ENCODE data around the gene KCTD11.
"Not testable (repeated sequence)": the region's sequence is repeated elsewhere in the genome, so short reads cannot be mapped to it uniquely, and the experiment has no call there.

Gene KCTD11

DNA sequence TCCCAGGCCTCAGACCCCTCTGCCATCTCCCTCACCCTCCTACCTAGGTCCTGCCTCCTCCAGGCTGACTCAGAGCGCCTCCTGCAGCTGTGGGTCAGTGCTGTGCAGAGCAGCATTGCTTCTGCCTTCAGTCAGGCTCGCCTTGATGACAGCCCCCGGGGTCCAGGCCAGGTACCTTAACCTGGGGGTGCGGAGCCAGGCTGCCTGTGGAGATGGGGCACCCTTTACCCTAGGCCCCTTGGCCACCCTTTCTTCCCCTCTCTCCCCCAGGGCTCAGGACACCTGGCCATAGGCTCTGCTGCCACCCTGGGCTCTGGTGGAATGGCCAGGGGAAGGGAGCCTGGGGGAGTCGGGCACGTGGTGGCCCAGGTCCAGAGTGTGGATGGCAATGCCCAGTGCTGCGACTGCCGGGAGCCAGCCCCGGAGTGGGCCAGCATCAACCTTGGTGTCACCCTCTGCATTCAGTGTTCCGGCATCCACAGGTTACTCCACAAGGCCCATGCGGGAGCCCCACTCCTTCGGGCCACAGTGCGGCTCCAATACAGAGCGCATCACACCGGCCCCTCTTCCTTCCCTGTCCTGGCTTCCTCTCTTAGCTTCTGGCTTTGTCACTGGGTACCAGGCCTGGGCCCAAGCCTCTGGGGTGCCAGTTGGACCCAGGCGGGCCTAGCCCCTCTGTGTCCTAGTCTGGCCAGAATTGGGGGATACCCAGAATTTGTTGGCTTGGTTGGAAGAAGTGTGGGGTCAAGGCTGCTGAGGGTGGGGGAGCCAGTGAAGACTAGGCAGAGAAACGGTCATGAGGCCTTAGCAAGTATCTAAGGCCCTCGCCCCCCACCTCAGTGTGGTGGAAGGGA lies 5.0 kb upstream of the KCTD11 start:
- DNase-seq, result no peak

DNA sequence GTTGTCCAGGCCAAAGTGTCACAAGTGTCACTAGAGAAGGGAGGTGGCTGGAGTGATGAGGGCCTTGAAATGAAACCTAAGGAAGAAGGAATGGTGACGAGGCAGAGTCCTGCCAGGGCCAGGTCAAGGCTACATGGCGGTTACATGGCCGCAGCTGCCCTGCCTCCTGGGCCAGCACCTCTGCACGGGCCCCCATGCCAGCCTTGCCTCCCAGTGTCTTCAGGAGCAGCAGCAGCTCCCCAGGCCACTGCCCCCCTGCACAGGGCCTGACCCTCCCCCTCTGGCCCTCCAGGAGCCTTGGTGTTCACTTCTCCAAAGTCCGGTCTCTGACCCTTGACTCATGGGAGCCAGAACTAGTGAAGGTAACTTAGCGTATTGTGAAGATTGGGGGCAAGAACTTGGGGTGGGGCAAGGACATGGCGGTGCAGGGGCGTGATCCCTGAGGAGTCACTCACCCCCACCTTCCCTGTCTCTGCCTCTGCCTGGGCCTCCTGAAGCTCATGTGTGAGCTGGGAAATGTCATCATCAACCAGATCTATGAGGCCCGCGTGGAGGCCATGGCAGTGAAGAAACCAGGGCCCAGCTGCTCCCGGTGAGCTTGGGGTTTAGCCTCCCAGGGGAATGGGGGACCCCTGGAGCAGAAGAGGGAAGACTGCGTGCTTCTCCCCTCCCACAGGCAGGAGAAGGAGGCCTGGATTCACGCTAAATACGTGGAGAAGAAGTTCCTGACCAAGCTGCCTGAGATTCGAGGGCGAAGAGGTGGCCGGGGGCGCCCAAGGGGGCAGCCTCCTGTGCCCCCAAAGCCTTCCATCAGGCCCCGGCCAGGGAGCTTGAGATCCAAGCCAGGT lies 4.1 kb upstream of the KCTD11 start:
- no peak for DNase-seq

GRCh38 chr17:7348478-7349242 lies 3.3 kb upstream of the KCTD11 start:
- DNase-seq, result no peak

- no peak for DNase-seq
Measured at GRCh38 chr17:7352503-7352889, 534 bp downstream of the KCTD11 start.

GRCh38 chr17:7352910-7353635 lies 1.1 kb downstream of the KCTD11 start:
- no peak for DNase-seq

GRCh38 chr17:7354262-7354843 lies 2.4 kb downstream of the KCTD11 start:
- no peak for DNase-seq

DNA sequence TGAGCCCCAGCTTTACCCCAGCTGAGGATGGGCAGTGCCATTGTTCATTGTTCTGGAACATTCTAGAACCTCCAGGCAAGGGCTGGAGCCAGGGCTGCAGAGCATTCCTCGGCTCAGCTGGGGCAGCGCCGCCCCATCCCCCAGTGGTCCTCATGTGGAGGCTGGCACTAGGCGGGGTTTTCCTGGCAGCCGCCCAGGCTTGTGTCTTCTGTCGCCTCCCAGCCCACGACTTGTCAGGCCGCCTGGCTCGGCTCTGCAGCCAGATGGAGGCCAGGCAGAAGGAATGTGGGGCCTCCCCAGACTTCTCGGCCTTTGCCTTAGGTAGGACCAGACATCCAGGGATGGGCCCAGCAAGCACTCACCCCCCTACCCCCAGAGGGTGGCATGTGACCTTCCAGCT lies 3.1 kb downstream of the KCTD11 start, which contains the start of gene TMEM95:
Gene TMEM95, plus strand, starts transcription at position 104 of the 400 bp plus-strand sequence. Its CDS starts 49 bp downstream, at position 153.
- DNase-seq, result no peak

DNA sequence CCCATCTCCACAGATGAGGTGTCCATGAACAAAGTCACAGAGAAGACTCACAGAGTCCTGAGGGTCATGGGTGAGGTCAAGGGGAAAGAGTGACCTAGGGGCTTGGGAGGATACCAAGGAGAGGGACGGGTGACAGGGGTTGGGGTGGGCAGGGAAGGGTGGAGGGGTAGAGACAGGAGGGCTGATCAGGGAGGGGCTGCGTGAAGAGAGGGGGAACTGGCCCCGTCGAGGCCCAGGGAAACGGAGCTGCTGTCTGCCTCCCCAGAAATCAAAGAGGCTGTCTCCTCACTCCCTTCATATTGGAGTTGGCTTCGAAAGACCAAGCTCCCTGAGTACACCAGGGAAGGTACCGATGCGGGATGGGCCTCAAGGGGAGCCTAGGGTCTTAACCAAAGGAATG lies 3.6 kb downstream of the KCTD11 start:
- no peak for DNase-seq

GRCh38 chr17:7356072-7356549 lies 4.1 kb downstream of the KCTD11 start:
- DNase-seq, result no peak

DNA sequence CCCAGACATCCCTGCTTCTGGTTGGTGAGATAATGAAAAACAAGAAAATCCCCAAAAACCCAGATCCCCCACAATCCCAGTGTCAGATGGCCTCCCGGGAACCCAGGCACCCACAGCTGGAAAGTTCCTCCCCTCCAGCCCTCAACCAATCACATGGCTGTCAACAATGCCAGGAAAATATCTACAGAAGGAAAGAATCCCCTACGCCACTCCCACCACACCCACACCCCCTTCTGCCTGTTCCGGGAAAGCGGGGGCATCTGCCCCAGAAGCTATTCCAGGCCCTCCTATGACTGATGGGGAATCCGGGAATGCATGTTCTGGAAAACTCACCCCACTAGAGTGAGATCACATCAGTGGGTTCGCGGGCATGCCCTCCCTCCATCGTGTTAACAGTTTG lies 4.8 kb downstream of the KCTD11 start:
- DNase-seq, result no peak

DNA sequence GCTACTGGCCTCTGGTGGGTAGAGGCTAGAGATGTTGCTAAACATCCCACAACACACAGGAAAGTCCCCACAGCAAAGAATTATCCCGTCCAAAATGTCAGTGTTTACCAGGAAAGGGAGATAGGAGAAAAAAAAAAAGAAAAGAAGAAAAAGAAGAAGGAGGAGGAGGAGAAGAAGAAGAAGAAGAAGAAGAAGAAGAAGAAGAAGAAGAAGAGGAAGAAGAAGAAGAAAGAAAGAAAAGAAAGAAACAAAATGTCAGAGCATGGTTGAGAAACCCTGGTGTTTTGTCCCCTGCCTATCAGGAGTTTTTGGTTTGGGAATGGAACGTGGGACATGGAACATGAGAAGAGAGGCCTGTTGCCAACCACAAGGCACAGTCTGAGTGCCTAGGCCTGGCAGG lies 5.4 kb downstream of the KCTD11 start:
- DNase-seq, result no peak

DNA sequence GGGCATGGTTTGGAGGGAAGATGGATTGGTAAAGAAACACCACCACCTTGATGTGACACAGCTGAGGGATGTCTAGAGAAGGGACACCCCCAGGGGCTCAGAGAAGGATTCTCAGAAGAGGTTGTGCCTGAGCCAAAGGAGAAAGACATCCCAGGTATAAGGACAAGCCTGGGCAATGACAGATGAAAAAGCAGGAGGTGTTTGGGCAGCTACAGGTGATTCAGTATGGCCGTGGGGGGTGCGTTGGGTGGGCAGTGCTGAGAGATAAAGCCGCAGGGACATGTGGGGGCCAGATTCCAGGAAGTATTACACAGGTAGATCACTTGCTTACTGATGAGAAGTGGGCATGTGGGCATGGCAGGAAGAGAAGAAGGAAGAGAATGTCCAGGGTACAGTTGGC lies 9.9 kb downstream of the KCTD11 start:
- DNase-seq, result no peak

- no peak for DNase-seq
Measured at GRCh38 chr17:7363311-7363710, 11.3 kb downstream of the KCTD11 start.

DNA sequence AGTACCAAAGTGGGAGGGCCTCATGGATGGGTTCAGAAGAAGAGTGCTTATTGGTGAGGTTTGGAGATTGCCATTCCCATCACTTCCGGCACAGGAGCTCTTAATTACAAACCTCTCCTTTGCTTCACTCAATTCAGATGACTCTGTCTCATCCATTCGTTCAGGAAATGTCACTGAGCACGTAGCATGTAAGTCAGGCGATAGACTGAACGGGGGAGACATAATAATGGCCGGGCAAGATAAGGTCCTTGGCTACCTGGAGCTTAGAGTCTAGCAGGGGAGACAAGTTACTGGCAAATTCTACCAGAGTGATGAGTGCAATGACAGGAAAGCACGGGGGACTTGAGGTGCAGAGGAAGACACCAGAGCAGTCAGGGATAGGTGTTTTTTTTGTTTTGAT lies 14.0 kb downstream of the KCTD11 start:
- DNase-seq, result not testable (repeated sequence)

- no peak for DNase-seq
Measured at GRCh38 chr17:7367083-7367482, 15.1 kb downstream of the KCTD11 start.

GRCh38 chr17:7367918-7368598 lies 16.1 kb downstream of the KCTD11 start:
- no peak for DNase-seq

DNA sequence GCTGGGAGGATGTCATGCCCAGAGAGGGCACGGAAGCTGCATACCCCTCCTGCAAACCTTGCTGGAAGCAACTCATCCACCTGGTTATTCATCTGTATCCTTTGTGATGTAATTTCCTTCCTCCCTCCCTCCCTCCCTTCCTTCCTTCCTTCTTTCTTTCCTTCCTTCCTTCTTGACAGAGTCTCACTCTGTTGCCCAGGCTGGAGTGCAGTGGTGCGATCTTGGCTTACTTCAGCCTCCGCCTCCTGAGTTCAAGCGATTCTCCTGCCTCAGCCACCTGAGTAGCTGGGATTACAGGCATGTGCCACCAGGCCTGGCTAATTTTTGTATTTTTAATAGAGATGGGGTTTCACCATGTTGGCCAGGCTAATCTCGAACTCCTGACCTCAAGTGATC lies 16.6 kb downstream of the KCTD11 start:
- not testable (repeated sequence) for DNase-seq

DNA sequence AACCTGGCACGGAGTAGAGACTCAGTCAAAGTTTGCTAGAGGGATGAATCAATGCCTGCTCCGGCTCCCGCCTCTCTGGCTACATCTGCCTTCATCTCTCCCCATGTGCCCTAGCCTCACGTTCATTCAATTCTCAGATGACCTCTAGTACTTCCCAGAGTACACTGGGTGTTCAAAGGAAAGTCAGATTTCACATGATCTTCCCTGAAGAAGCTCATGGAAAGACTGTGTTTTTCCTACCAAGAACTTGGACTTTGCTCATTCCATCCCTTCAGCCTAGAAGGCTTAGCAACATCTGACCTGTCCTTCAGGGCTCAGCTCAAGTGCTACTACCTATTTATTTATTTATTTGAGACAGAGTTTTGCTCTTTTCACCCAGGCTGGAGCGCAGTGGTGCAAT lies 17.9 kb downstream of the KCTD11 start:
- no peak for DNase-seq

GRCh38 chr17:7370853-7371252 lies 18.9 kb downstream of the KCTD11 start:
- no peak for DNase-seq

DNA sequence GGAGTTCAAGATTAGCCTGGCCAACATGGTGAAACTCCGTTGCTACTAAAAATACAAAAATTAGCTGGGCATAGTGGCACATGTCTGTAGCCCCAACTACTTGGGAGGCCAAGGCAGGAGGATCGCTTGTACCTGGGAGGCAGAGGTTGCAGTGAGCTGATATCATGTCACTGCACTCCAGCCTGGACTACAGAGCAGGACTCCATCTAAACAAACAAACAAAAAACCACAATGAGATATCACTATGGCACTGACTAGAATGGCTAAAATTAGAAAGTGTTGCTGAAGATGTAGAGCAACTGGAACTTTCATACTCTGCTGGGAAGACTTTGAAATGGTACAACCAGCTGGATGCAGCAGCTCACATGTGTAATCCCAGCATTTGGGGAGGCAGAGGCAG lies 22.4 kb downstream of the KCTD11 start:
- no peak for DNase-seq

- DNase-seq, result no peak
Measured at GRCh38 chr17:7379134-7379533, 27.2 kb downstream of the KCTD11 start.
